Measurements from ENCODE around the gene RGS10. TPM values are rescaled to one million over a fixed set of nuclear protein-coding genes. Genes with fewer than 3 reads are reported as not detected.

The RGS10 gene
- total and polyA plus RNA-seq, 10 of the 15 experiments (the other 5 are each of a cell fraction or from before 2014, with no cell fraction given): 72.8 to 193 (median 127) TPM

DNA sequence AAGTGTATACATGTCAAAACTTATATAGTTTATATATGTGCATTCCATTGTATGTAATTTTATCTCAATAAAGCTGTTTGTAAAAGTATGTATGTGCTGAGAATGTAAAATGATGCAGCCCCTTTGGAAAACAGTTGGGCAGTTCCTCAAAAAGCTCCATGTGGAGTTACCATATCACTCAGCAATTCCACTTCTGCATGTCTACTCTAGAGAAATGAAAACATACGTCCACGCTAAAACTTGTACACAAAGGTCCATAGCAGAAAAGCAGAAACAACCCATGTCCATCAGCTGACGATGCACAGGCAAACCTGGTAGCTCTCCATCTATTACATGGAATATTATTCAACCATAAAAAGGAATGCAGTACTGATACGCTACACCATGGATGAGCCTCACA, 8.3 kb upstream of the RGS10 start (continued):
- TF ChIP-seq HSF1 (IDR thresholded peaks at IDR 0.05; ENCODE audit: low read depth, low read length): no peak
- TF ChIP-seq E2F8 (IDR thresholded peaks at IDR 0.05; ENCODE audit: low read depth, partially characterized antibody): no peak
- TF ChIP-seq USF1 (IDR thresholded peaks at IDR 0.05; ENCODE audit: borderline replicate concordance, extremely low read length, insufficient read depth, low read depth, low read length): no peak
- no peak for TF ChIP-seq NR2C2 (IDR thresholded peaks at IDR 0.05; ENCODE audit: borderline replicate concordance, control insufficient read depth, insufficient read length, low read depth)
- TF ChIP-seq STAT1 (conservative IDR thresholded peaks at IDR 0.05): no peak
- TF ChIP-seq CBFB (IDR thresholded peaks at IDR 0.05; ENCODE audit: low read depth): no peak
- no peak for TF ChIP-seq BACH1 (IDR thresholded peaks at IDR 0.05; ENCODE audit: borderline replicate concordance)
- TF ChIP-seq RBBP5 (conservative IDR thresholded peaks at IDR 0.05): no peak
